ENCODE measurements around the gene KLF2.
"Not testable (repeated sequence)": the region's sequence is repeated elsewhere in the genome, so short reads cannot be mapped to it uniquely, and the experiment has no call there.

The KLF2 gene

GRCh38 chr19:16336571-16336970 lies 11.9 kb downstream of the KLF2 start:
- no peak for DNase-seq (ENCODE audit: low read depth in 2 of 3, low spot score in 2 of 3)

GRCh38 chr19:16337809-16338469 lies 13.3 kb downstream of the KLF2 start:
- DNase-seq (ENCODE audit: low read depth in 2 of 3, low spot score in 2 of 3), result no peak

- DNase-seq (ENCODE audit: low read depth in 2 of 3, low spot score in 2 of 3), result peak in 1 of 3 experiments; percentile 49
These were observed 14.1 kb downstream of the KLF2 start for GRCh38 chr19:16338470-16339360.

GRCh38 chr19:16339361-16339725 lies 14.7 kb downstream of the KLF2 start:
- no peak for DNase-seq (ENCODE audit: low read depth in 2 of 3, low spot score in 2 of 3)

GRCh38 chr19:16340092-16340491 lies 15.5 kb downstream of the KLF2 start:
- DNase-seq (ENCODE audit: low read depth in 2 of 3, low spot score in 2 of 3), result no peak

GRCh38 chr19:16340654-16341053 lies 16.0 kb downstream of the KLF2 start:
- no peak for DNase-seq (ENCODE audit: low read depth in 2 of 3, low spot score in 2 of 3)

GRCh38 chr19:16342002-16342715 lies 17.5 kb downstream of the KLF2 start:
- no peak for DNase-seq (ENCODE audit: low read depth in 2 of 3, low spot score in 2 of 3)

- DNase-seq (ENCODE audit: low read depth in 2 of 3, low spot score in 2 of 3), result no peak
These were observed 18.5 kb downstream of the KLF2 start for GRCh38 chr19:16343156-16343555.

- DNase-seq (ENCODE audit: low read depth in 2 of 3, low spot score in 2 of 3), result no peak
These were observed 20.8 kb downstream of the KLF2 start for GRCh38 chr19:16345457-16345856.

GRCh38 chr19:16347099-16347498 lies 22.5 kb downstream of the KLF2 start:
- not testable (repeated sequence) for DNase-seq (ENCODE audit: low read depth in 2 of 3, low spot score in 2 of 3)

GRCh38 chr19:16347706-16348105 lies 23.1 kb downstream of the KLF2 start:
- DNase-seq (ENCODE audit: low read depth in 2 of 3, low spot score in 2 of 3), result no peak

- DNase-seq (ENCODE audit: low read depth in 2 of 3, low spot score in 2 of 3), result no peak
These were observed 25.0 kb downstream of the KLF2 start for GRCh38 chr19:16349551-16350152.

GRCh38 chr19:16351133-16351809 lies 26.6 kb downstream of the KLF2 start:
- DNase-seq (ENCODE audit: low read depth in 2 of 3, low spot score in 2 of 3), result no peak

- no peak for DNase-seq (ENCODE audit: low read depth in 2 of 3, low spot score in 2 of 3)
These were observed 30.8 kb downstream of the KLF2 start for GRCh38 chr19:16355293-16356043.

GRCh38 chr19:16358456-16358855 lies 33.8 kb downstream of the KLF2 start:
- DNase-seq (ENCODE audit: low read depth in 2 of 3, low spot score in 2 of 3), result no peak

GRCh38 chr19:16359074-16359473 lies 34.4 kb downstream of the KLF2 start:
- DNase-seq (ENCODE audit: low read depth in 2 of 3, low spot score in 2 of 3), result no peak

GRCh38 chr19:16359964-16360363 lies 35.3 kb downstream of the KLF2 start:
- DNase-seq (ENCODE audit: low read depth in 2 of 3, low spot score in 2 of 3), result no peak

- DNase-seq (ENCODE audit: low read depth in 2 of 3, low spot score in 2 of 3), result no peak
These were observed 36.1 kb downstream of the KLF2 start for GRCh38 chr19:16360738-16361137.

GRCh38 chr19:16361254-16361653 lies 36.6 kb downstream of the KLF2 start:
- DNase-seq (ENCODE audit: low read depth in 2 of 3, low spot score in 2 of 3), result no peak

GRCh38 chr19:16361926-16362325 lies 37.3 kb downstream of the KLF2 start:
- no peak for DNase-seq (ENCODE audit: low read depth in 2 of 3, low spot score in 2 of 3)
